HCT116 (cell line): ENCODE measurements around the gene NRP1.

Experiments used
- ELF1 ChIP-seq: IDR thresholded peaks from 2 replicates; pipeline ENCODE4 v1.6.1; 2012; ENCODE audit warnings: low read depth, borderline replicate concordance
- EZH2 ChIP-seq: fragments of 200-600 bp; sonication (generic); IDR thresholded peaks from 2 replicates; pipeline ENCODE4 v1.6.1; 2017; ENCODE audit warnings: antibody characterized with exemption, mixed run types
- POLR2A ChIP-seq: IDR thresholded peaks from 2 replicates; pipeline ENCODE4 v1.7.0; 2011; ENCODE audit warnings: borderline replicate concordance; ENCODE audit not compliant: insufficient read depth, insufficient read length; ENCODE audit errors: extremely low read depth
- POLR2AphosphoS5 ChIP-seq: IDR thresholded peaks from 2 replicates; pipeline ENCODE4 v1.6.1; 2011; ENCODE audit warnings: mild to moderate bottlenecking, low read depth, low read length, moderate library complexity
- RAD21 ChIP-seq: IDR thresholded peaks from 2 replicates; pipeline ENCODE4 v1.6.1; 2012; ENCODE audit warnings: low read depth, mild to moderate bottlenecking
- SIN3A ChIP-seq: IDR thresholded peaks from 2 replicates; pipeline ENCODE4 v1.6.1; 2012; ENCODE audit warnings: low read depth
- SP1 ChIP-seq: IDR thresholded peaks from 2 replicates; pipeline ENCODE4 v1.6.1; 2012; ENCODE audit warnings: low read depth
- SRF ChIP-seq: IDR thresholded peaks from 2 replicates; pipeline ENCODE4 v1.6.1; 2012; ENCODE audit warnings: low read depth
- TCF7L2 ChIP-seq: IDR thresholded peaks from 2 replicates; pipeline ENCODE4 v1.7.0; 2011; ENCODE audit warnings: borderline replicate concordance, inconsistent platforms; ENCODE audit not compliant: insufficient read depth, insufficient read length; ENCODE audit errors: extremely low read depth
- YY1 ChIP-seq: IDR thresholded peaks from 2 replicates; pipeline ENCODE4 v1.6.1; 2011; ENCODE audit warnings: low read length, low read depth, moderate library complexity, mild to moderate bottlenecking; ENCODE audit not compliant: insufficient replicate concordance; ENCODE audit errors: extremely low read depth
- TF ChIP-seq, protein P1 (sequence below), 3 experiments: fragments of 200-600 bp in 1 of 3; sonication (generic) in 1 of 3; IDR thresholded peaks in 2 of 3; conservative IDR thresholded peaks in 1 of 3; 2 replicates each; pipeline ENCODE4 v1.5.1; 2012 to 2017; ENCODE audit warnings: low read depth in 2 of 3, low read length in 2 of 3, antibody characterized with exemption in 1 of 3, borderline replicate concordance in 1 of 3, control low read depth in 1 of 3, mild to moderate bottlenecking in 1 of 3, mixed read lengths in 1 of 3, mixed run types in 1 of 3, moderate library complexity in 1 of 3; ENCODE audit not compliant: insufficient read depth in 1 of 3
- TF ChIP-seq, protein P2 (sequence below): IDR thresholded peaks from 2 replicates; pipeline ENCODE4 v1.6.1; 2011; ENCODE audit warnings: mild to moderate bottlenecking, low read length, moderate library complexity; ENCODE audit not compliant: insufficient replicate concordance; ENCODE audit errors: extremely low read depth
- TF ChIP-seq, protein P3 (sequence below): IDR thresholded peaks from 2 replicates; pipeline ENCODE4 v1.6.1; 2012

DNA sequence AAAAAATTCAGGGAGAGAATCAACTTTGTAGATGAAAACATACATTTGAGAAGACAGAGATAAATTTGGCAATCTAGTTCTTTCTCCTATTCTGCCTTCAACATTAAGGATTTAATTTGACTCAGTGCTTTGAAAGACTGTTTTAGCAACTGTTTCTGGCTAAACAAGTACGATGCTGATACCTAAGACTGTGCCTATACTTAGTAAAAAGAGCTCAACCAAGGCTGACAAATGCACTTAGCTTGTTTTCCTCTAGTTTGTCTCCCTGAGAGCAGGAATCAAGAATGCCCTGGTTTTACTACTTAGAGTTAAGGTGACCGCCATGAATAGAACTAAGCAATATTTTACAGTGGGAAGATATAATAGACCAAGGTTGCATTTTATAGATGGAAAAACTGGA is 49.5 kb downstream of the NRP1 start:
- no peak for TF ChIP-seq POLR2A
- TF ChIP-seq, protein P1, sequence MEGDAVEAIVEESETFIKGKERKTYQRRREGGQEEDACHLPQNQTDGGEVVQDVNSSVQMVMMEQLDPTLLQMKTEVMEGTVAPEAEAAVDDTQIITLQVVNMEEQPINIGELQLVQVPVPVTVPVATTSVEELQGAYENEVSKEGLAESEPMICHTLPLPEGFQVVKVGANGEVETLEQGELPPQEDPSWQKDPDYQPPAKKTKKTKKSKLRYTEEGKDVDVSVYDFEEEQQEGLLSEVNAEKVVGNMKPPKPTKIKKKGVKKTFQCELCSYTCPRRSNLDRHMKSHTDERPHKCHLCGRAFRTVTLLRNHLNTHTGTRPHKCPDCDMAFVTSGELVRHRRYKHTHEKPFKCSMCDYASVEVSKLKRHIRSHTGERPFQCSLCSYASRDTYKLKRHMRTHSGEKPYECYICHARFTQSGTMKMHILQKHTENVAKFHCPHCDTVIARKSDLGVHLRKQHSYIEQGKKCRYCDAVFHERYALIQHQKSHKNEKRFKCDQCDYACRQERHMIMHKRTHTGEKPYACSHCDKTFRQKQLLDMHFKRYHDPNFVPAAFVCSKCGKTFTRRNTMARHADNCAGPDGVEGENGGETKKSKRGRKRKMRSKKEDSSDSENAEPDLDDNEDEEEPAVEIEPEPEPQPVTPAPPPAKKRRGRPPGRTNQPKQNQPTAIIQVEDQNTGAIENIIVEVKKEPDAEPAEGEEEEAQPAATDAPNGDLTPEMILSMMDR (IDR thresholded peaks at IDR 0.05 in 2 of 3, conservative IDR thresholded peaks at IDR 0.05 in 1 of 3; ENCODE audit: borderline replicate concordance in 1 of 3, insufficient read depth in 1 of 3, low read depth in 2 of 3, low read length in 2 of 3), result no peak
- TF ChIP-seq SIN3A, result no peak
- TF ChIP-seq, protein P2, sequence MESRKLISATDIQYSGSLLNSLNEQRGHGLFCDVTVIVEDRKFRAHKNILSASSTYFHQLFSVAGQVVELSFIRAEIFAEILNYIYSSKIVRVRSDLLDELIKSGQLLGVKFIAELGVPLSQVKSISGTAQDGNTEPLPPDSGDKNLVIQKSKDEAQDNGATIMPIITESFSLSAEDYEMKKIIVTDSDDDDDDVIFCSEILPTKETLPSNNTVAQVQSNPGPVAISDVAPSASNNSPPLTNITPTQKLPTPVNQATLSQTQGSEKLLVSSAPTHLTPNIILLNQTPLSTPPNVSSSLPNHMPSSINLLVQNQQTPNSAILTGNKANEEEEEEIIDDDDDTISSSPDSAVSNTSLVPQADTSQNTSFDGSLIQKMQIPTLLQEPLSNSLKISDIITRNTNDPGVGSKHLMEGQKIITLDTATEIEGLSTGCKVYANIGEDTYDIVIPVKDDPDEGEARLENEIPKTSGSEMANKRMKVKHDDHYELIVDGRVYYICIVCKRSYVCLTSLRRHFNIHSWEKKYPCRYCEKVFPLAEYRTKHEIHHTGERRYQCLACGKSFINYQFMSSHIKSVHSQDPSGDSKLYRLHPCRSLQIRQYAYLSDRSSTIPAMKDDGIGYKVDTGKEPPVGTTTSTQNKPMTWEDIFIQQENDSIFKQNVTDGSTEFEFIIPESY, result no peak
- no peak for TF ChIP-seq EZH2
- no peak for TF ChIP-seq TCF7L2
- no peak for TF ChIP-seq SRF
- TF ChIP-seq, protein P3, sequence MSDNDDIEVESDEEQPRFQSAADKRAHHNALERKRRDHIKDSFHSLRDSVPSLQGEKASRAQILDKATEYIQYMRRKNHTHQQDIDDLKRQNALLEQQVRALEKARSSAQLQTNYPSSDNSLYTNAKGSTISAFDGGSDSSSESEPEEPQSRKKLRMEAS, result no peak
- no peak for TF ChIP-seq POLR2AphosphoS5
- TF ChIP-seq RAD21, result no peak
- TF ChIP-seq YY1, result no peak
- no peak for TF ChIP-seq ELF1
- no peak for TF ChIP-seq SP1
